BE2C (cell line): Measurements from ENCODE around the gene DENR. TPM values are rescaled to one million over a fixed set of nuclear protein-coding genes. Genes with fewer than 3 reads are reported as not detected.
"Not testable (repeated sequence)": the region's sequence is repeated elsewhere in the genome, so short reads cannot be mapped to it uniquely, and the experiment has no call there.

ENCODE experiments used
- DNase-seq: peaks from one replicate; pipeline ENCODE4 v3.0.0-alpha.2; 2020
- H3K27me3 ChIP-seq: fragments of 250-450 bp; sonication (Bioruptor Pico); 2 replicates; pipeline ENCODE4 v1.5.1; 2020; ENCODE audit warnings: mild to moderate bottlenecking
- H3K36me3 ChIP-seq: fragments of 250-450 bp; sonication (Bioruptor Pico); 2 replicates; pipeline ENCODE4 v1.5.1; 2020; ENCODE audit warnings: mild to moderate bottlenecking
- H3K4me1 ChIP-seq: fragments of 250-450 bp; sonication (Bioruptor Pico); 2 replicates; pipeline ENCODE4 v1.5.1; 2020
- H3K4me3 ChIP-seq: 2 replicates; pipeline ENCODE4 v1.5.1; 2011; ENCODE audit warnings: low read depth, low read length
- H3K9me3 ChIP-seq: fragments of 250-450 bp; sonication (Bioruptor Pico); 2 replicates; pipeline ENCODE4 v1.5.1; 2020
- polyA plus RNA-seq: library from polyadenylated mRNA; unstranded; fragments of >200 nt; gene quantifications from one replicate; pipeline ENCODE4 v1.2.1, GENCODE V29; 2012; ENCODE audit warnings: low read depth, missing spikeins; ENCODE audit not compliant: insufficient read length, insufficient read depth
- TF ChIP-seq, protein P1 (sequence below): IDR thresholded peaks from 2 replicates; pipeline ENCODE4 v1.5.1; 2012; ENCODE audit warnings: mild to moderate bottlenecking, low read depth, low read length

The DENR gene
- polyA plus RNA-seq = 59.5 TPM

GRCh38 chr12:122752464-122753318 lies at the start of gene DENR:
Gene DENR, plus strand, starts transcription at chr12:122752824. Its CDS starts 878 bp downstream, at chr12:122753702.
- TF ChIP-seq, protein P1, sequence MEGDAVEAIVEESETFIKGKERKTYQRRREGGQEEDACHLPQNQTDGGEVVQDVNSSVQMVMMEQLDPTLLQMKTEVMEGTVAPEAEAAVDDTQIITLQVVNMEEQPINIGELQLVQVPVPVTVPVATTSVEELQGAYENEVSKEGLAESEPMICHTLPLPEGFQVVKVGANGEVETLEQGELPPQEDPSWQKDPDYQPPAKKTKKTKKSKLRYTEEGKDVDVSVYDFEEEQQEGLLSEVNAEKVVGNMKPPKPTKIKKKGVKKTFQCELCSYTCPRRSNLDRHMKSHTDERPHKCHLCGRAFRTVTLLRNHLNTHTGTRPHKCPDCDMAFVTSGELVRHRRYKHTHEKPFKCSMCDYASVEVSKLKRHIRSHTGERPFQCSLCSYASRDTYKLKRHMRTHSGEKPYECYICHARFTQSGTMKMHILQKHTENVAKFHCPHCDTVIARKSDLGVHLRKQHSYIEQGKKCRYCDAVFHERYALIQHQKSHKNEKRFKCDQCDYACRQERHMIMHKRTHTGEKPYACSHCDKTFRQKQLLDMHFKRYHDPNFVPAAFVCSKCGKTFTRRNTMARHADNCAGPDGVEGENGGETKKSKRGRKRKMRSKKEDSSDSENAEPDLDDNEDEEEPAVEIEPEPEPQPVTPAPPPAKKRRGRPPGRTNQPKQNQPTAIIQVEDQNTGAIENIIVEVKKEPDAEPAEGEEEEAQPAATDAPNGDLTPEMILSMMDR = peak; percentile 70

DNA sequence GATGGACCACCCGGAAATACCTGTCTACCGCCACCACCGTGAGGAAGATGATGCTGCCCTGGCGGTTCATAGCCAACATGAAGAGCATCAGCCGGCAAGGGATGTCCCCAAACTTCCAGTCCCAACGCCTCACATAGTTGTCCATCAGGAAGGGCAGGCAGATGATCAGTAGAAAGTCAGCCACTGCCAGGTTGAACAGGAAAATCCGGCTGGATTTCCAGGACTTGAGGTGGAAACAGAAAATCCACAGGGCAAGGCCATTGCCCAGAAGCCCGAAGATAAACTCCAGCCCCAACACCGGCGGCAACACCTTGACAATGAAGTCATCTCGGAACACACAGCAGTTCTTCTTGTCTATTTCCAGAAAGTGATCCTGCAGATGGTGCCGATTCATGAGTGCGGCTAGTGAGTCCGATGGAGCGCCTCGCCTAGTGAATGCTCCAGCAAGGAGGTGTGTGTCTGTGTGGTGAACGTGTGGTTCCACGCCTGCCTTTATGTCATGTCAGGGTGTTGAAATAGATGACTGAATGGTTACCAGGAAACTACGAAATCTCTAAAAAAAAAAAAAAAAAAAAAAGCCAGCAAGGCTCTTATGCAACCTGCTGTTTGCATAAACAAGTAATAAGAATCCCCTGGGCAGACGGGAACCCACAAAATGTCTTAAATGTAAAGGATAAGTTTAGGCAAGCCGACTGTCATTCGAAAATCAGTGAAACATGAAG lies 49.6 kb upstream of the DENR start, which contains the start of gene HCAR2:
Gene HCAR2 (minus strand): TSS at position 468 of the 722 bp plus-strand sequence. CDS start 74 bp downstream, at position 394.
- H3K4me3 ChIP-seq, H3K27me3 ChIP-seq, DNase-seq, H3K36me3 ChIP-seq, H3K9me3 ChIP-seq, H3K4me1 ChIP-seq: not testable (repeated sequence)

More at GRCh38 chr12:122752464-122753318, at the start of gene DENR:
- Histone ChIP-seq H3K36me3 (peaks cover 34% of the 10 kb centered on the region), H3K27me3 (no peaks in the 10 kb centered on the region), H3K4me1 (no peaks in the 10 kb centered on the region), H3K9me3 (no peaks in the 10 kb centered on the region), H3K4me3 (peak within 1 kb of the TSS; percentile 88)
- peak; percentile 99 for DNase-seq

DNA sequence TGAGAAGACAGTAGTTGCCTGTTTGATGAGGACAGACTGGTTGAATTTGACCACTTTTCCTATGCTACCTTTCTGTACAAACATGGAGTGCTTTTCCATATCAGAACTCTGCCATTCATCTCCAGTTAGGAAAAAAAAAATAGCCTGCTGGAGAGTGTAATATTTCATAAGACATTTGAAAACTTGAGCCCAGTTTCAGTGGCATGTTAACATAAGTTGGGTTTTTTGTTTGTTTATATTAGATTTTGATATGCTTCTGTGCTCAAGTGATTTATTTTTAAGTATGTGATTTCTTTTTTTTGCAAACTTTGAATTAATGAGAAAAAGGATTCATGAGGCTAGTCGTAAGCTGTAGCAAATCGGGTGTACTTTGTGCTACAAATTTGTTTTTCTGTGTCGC lies 48.8 kb upstream of the DENR start:
- not testable (repeated sequence) for H3K36me3 ChIP-seq, DNase-seq, H3K4me1 ChIP-seq, H3K27me3 ChIP-seq, H3K4me3 ChIP-seq, H3K9me3 ChIP-seq

- not testable (repeated sequence) for H3K9me3 ChIP-seq, DNase-seq
Observed at GRCh38 chr12:122709287-122709686, 43.3 kb upstream of the DENR start.

DNA sequence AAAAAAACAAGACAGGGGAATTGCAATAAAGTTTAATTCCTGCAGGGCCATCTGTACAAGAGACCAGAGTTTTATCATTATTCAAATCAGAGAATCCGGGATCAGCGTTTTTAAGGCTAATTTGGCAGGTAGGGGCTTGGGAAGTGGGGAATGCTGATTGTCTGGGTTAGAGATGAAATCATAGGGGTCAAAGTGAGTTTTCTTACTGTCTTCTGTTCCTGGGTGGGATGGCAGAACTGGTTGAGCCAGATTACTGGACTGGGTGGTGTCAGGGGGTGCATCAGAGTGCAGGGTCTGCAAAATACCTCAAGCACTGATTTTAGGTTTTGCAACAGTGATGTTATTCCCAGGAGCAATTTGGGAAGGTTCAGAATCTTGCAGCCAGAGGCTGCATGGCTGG lies 42.3 kb upstream of the DENR start:
- DNase-seq, H3K36me3 ChIP-seq, H3K4me3 ChIP-seq, H3K27me3 ChIP-seq, H3K9me3 ChIP-seq, H3K4me1 ChIP-seq: not testable (repeated sequence)

More at GRCh38 chr12:122709287-122709686, 43.3 kb upstream of the DENR start:
- H3K4me1 ChIP-seq, H3K36me3 ChIP-seq, H3K4me3 ChIP-seq, H3K27me3 ChIP-seq: not testable (repeated sequence)

DNA sequence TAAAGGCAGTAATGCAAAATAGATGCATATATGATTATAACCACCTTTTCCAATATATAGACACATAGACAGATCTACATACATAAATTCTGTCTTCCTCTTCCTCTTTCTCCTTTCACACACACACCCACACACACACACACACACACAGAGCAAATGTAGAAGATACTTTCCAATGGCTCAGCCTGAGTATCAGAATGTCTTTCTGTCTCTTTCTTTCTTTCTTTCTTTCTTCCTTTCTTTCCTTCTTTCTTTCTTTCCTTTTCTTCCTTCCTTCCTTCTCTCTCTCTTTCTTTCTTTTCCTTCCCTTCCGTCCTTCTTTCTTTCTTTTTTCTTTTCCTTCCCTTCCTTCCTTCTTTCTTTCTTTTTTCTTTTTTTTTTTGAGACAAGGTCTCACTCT lies 41.4 kb upstream of the DENR start:
- DNase-seq, H3K27me3 ChIP-seq, H3K9me3 ChIP-seq, H3K4me3 ChIP-seq, H3K4me1 ChIP-seq, H3K36me3 ChIP-seq: not testable (repeated sequence)

- not testable (repeated sequence) for DNase-seq, H3K36me3 ChIP-seq, H3K4me3 ChIP-seq, H3K27me3 ChIP-seq, H3K4me1 ChIP-seq, H3K9me3 ChIP-seq
Observed at GRCh38 chr12:122713491-122714188, 39.0 kb upstream of the DENR start.

- H3K27me3 ChIP-seq, H3K4me1 ChIP-seq, H3K36me3 ChIP-seq, H3K9me3 ChIP-seq, H3K4me3 ChIP-seq, DNase-seq: not testable (repeated sequence)
Observed at GRCh38 chr12:122715211-122715610, 37.4 kb upstream of the DENR start.

DNA sequence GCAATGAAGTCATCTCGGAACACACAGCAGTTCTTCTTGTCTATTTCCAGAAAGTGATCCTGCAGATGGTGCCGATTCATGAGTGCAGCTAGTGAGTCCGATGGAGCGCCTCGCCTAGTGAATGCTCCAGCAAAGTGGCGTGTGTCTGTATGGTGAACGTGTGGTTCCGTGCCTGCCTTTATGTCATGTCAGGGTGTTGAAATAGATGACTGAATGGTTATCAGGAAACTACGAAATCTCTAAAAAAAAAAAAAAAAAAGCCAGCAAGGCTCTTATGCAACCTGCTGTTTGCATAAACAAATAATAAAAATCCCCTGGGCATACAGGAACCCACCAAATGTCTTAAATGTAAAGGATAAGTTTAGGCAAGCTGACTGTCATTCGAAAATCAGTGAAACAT lies 36.0 kb upstream of the DENR start, which contains the start of gene HCAR3:
Gene HCAR3 (minus strand): TSS at position 154 of the 400 bp plus-strand sequence. CDS start 74 bp downstream, at position 80.
- H3K36me3 ChIP-seq, H3K27me3 ChIP-seq, H3K4me3 ChIP-seq, H3K4me1 ChIP-seq, H3K9me3 ChIP-seq, DNase-seq: not testable (repeated sequence)

- Histone ChIP-seq H3K27me3 (no peaks in the 10 kb centered on the region), H3K4me1 (no peaks in the 10 kb centered on the region), H3K4me3 (no peak overlapping the region), H3K36me3 (no peaks in the 10 kb centered on the region), H3K9me3 (no peaks in the 10 kb centered on the region)
- TF ChIP-seq, protein P1 = no peak
- DNase-seq = no peak
Observed at GRCh38 chr12:122721057-122721545, 31.5 kb upstream of the DENR start.
